ENCODE results near the gene FAT1. TPM values are rescaled to one million over a fixed set of nuclear protein-coding genes. Genes with fewer than 3 reads are reported as not detected.

Gene FAT1
- total RNA-seq, 4 donors from 2014 or later, result 321 to 477 (median 380) TPM

DNA sequence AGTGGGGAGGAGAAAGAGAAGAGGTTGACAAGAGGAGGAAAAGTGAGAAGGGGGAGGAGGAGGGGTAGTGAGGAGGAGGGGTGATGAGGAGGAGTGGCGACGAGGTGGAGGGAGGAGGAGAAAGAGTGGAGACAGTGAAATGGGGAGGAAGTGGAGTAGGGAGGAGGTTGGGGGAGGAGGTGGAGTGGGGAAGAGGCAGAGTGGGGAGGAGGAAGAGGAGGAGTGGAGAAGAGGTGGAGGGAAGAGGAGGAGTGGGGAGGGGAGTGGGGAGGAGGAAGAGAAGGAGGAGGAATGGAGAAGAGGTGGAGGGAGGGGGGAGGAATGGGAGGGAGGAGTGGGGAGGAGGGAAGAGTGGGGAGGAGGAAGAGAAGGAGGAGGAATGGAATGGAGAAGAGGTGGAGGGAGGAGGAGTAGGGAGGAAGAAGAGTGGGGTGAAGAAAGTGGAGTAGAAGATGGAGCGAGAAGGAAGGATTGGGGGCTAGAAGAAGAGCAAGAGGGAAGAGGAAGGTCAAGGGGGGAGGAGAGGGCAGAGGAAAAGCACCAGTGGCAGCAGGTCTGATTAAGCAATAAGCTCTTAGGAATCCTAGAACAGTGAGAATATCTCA is 118.3 kb downstream of the FAT1 start:
- no peak overlapping the region for H3K4me3 ChIP-seq
- whole genome bisulfite sequencing, 2 donors (ENCODE audit: low coverage in 1 of 2), result 83 to 93% methylated on average over 3 of the region's 3 CpGs
- no peak for DNase-seq
- in situ Hi-C loops (cut with MboI; ENCODE audit: low pct_ligation_motif_present in 1 of 4, low pct_unique_long_range_greater_than_20kb in 1 of 4, low sequenced_read_pairs in 3 of 4) (no loop called here), intact Hi-C loops (cut with DNase I; ENCODE audit: low total_unique reads) (no loop called here)
- no peaks in the 10 kb centered on the region for H3K9me3 ChIP-seq
- TF ChIP-seq, protein P1, sequence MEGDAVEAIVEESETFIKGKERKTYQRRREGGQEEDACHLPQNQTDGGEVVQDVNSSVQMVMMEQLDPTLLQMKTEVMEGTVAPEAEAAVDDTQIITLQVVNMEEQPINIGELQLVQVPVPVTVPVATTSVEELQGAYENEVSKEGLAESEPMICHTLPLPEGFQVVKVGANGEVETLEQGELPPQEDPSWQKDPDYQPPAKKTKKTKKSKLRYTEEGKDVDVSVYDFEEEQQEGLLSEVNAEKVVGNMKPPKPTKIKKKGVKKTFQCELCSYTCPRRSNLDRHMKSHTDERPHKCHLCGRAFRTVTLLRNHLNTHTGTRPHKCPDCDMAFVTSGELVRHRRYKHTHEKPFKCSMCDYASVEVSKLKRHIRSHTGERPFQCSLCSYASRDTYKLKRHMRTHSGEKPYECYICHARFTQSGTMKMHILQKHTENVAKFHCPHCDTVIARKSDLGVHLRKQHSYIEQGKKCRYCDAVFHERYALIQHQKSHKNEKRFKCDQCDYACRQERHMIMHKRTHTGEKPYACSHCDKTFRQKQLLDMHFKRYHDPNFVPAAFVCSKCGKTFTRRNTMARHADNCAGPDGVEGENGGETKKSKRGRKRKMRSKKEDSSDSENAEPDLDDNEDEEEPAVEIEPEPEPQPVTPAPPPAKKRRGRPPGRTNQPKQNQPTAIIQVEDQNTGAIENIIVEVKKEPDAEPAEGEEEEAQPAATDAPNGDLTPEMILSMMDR (IDR thresholded peaks at IDR 0.05), result no peak
- TF ChIP-seq POLR2AphosphoS5 (IDR thresholded peaks at IDR 0.05), result no peak
- no peak for TF ChIP-seq POLR2A (IDR thresholded peaks at IDR 0.05)
- TF ChIP-seq EP300 (IDR thresholded peaks at IDR 0.05; ENCODE audit: low read depth), result no peak
- no peaks in the 10 kb centered on the region for H3K4me1 ChIP-seq
- H3K27ac ChIP-seq, result no peak overlapping the region
- H3K27me3 ChIP-seq, result no peaks in the 10 kb centered on the region
- peaks cover 0 to 60% (median 17%) of the 10 kb centered on the region in 4 donors for H3K36me3 ChIP-seq

DNA sequence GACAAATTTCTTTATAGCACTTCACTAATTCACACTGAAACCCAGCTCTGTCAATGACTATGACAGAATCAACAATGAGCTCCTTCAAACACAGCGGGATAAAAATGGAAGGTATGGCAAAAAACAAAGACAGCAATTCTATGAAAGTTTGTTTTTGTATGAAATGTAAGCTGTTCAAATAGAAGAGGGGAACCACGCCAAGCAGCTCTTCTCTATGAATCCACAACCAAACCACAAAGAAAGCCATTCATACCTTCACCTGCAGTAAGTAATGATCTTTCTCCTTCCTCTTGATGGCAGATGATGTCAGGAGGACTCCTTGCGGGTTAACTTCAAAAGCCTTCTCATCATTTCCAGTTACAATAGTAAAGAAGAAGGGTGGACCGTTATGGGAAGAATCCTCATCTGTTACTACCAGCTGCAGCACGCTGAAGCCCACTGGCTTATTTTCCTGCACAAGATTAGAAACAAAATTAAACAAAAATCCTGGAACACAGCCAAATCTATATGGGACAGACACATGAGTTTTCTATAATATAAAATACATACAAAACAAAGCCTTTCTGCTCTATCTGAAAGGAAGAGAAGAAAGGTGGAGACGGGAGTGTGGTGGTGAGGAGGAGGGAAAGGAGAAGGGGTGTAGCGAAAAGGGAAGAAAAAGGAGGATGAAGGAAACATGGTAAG is 119.4 kb downstream of the FAT1 start:
- no peak overlapping the region for H3K27ac ChIP-seq
- WGBS, 2 donors (ENCODE audit: low coverage in 1 of 2), result 50 to 54% methylated on average over 6 to 7 of the region's 7 CpGs
- in situ Hi-C loops (cut with MboI; ENCODE audit: low pct_ligation_motif_present in 1 of 4, low pct_unique_long_range_greater_than_20kb in 1 of 4, low sequenced_read_pairs in 3 of 4), result no loop called here
- no peaks in the 10 kb centered on the region for H3K9me3 ChIP-seq
- H3K36me3 ChIP-seq, result peaks cover 0 to 66% (median 17%) of the 10 kb centered on the region in 4 donors
- H3K27me3 ChIP-seq, result no peaks in the 10 kb centered on the region
- intact Hi-C loops (cut with DNase I; ENCODE audit: low total_unique reads), result no loop called here
- TF ChIP-seq, protein P1 (IDR thresholded peaks at IDR 0.05), result no peak
- TF ChIP-seq POLR2A (IDR thresholded peaks at IDR 0.05), result no peak
- TF ChIP-seq EP300 (IDR thresholded peaks at IDR 0.05; ENCODE audit: low read depth), result no peak
- TF ChIP-seq POLR2AphosphoS5 (IDR thresholded peaks at IDR 0.05), result no peak
- DNase-seq, result no peak
- no peak overlapping the region for H3K4me3 ChIP-seq
- H3K4me1 ChIP-seq, result no peaks in the 10 kb centered on the region

DNA sequence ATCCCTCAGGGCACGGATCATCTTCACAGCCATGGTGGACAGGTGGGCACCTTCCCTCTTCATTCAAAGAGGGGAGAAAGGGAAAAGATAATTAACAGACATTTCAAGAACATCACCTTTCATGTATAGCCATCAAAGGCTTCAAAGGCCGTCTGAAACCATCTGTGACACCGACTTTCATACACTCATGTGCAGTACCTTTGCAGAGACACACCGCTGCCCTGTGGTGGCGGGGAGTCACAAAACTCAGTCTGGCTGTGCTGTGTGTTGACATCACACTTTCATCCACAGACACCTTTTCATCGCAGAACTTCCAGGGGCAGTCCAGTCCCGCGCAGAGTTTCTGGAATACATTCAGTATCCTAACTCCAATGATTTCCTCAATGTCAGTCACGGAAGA is 120.7 kb downstream of the FAT1 start:
- intact Hi-C loops (cut with DNase I; ENCODE audit: low total_unique reads) (no loop called here), in situ Hi-C loops (cut with MboI; ENCODE audit: low pct_ligation_motif_present in 1 of 4, low pct_unique_long_range_greater_than_20kb in 1 of 4, low sequenced_read_pairs in 3 of 4) (no loop called here)
- no peaks in the 10 kb centered on the region for H3K4me1 ChIP-seq
- no peak overlapping the region for H3K27ac ChIP-seq
- H3K4me3 ChIP-seq, result no peak overlapping the region
- no peak for DNase-seq
- peaks cover 0 to 61% (median 16%) of the 10 kb centered on the region in 4 donors for H3K36me3 ChIP-seq
- H3K27me3 ChIP-seq, result no peaks in the 10 kb centered on the region
- 92 to 96% methylated on average over 4 to 9 of the region's 9 CpGs for WGBS, 2 donors (ENCODE audit: low coverage in 1 of 2)
- TF ChIP-seq, protein P1 (IDR thresholded peaks at IDR 0.05), result no peak
- TF ChIP-seq POLR2A (IDR thresholded peaks at IDR 0.05) (no peak), POLR2AphosphoS5 (IDR thresholded peaks at IDR 0.05) (no peak), EP300 (IDR thresholded peaks at IDR 0.05; ENCODE audit: low read depth) (no peak)
- no peaks in the 10 kb centered on the region for H3K9me3 ChIP-seq

DNA sequence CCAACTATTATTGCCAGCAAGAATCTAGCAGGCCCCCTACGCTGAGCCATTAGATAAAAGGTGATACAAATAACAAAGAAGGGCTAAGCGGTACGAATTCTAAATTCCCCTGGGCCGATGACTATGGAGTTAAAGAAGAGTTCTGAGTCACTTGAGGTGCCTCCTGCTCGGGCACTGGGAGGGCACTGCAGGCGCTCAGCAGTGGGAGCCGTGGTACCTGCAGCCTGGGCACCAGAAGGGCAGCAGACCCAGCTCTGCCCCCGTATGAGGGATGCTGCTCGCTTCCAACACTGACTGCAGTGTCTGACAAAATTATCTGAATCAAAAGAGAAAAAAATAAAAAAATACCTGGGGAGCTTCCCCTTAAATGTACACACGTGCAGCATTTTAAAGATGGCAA is 124.2 kb downstream of the FAT1 start:
- H3K27ac ChIP-seq, result no peak overlapping the region
- H3K9me3 ChIP-seq, result no peaks in the 10 kb centered on the region
- peaks cover 0 to 70% (median 23%) of the 10 kb centered on the region in 4 donors for H3K36me3 ChIP-seq
- H3K4me3 ChIP-seq, result no peak overlapping the region
- in situ Hi-C loops (cut with MboI; ENCODE audit: low pct_ligation_motif_present in 1 of 4, low pct_unique_long_range_greater_than_20kb in 1 of 4, low sequenced_read_pairs in 3 of 4), result loop anchor here in 1 of 4 donors (25.0 kb wide), 1 partner anchor 312 kb away; no protein-coding TSS in a partner anchor
- no peaks in the 10 kb centered on the region for H3K4me1 ChIP-seq
- no peaks in the 10 kb centered on the region for H3K27me3 ChIP-seq
- TF ChIP-seq EP300 (IDR thresholded peaks at IDR 0.05; ENCODE audit: low read depth) (no peak), POLR2A (IDR thresholded peaks at IDR 0.05) (no peak), POLR2AphosphoS5 (IDR thresholded peaks at IDR 0.05) (no peak)
- TF ChIP-seq, protein P1 (IDR thresholded peaks at IDR 0.05), result no peak
- DNase-seq, result no peak
- intact Hi-C loops (cut with DNase I; ENCODE audit: low total_unique reads), result no loop called here
- WGBS, 2 donors (ENCODE audit: low coverage in 1 of 2), result 88 to 93% methylated on average over 3 to 10 of the region's 10 CpGs
